Osteocyte (in vitro differentiated cells): Measurements from ENCODE around the gene PIK3CD. TPM values are rescaled to one million over a fixed set of nuclear protein-coding genes. Genes with fewer than 3 reads are reported as not detected.

Experiments used
- DNase-seq: peaks from one replicate; pipeline ENCODE4 v3.0.0; 2021; ENCODE audit warnings: mixed read lengths; ENCODE audit not compliant: unreplicated experiment; ENCODE audit errors: extremely low spot score
- H3K27ac Mint-ChIP-seq: one replicate; pipeline ENCODE4 v1.8.0; 2021; ENCODE audit warnings: mild to moderate bottlenecking, mixed read lengths; ENCODE audit not compliant: unreplicated experiment
- H3K27me3 Mint-ChIP-seq: one replicate; pipeline ENCODE4 v1.8.0; 2021; ENCODE audit warnings: mixed read lengths; ENCODE audit not compliant: unreplicated experiment
- H3K36me3 Mint-ChIP-seq: one replicate; pipeline ENCODE4 v1.8.0; 2021; ENCODE audit warnings: mixed read lengths; ENCODE audit not compliant: unreplicated experiment
- H3K4me1 Mint-ChIP-seq: one replicate; pipeline ENCODE4 v1.8.0; 2021; ENCODE audit warnings: mixed read lengths; ENCODE audit not compliant: unreplicated experiment
- H3K4me3 Mint-ChIP-seq: one replicate; pipeline ENCODE4 v1.8.0; 2021; ENCODE audit warnings: mild to moderate bottlenecking, moderate library complexity, mixed read lengths; ENCODE audit not compliant: unreplicated experiment
- H3K9me3 Mint-ChIP-seq: one replicate; pipeline ENCODE4 v1.8.0; 2021; ENCODE audit warnings: mixed read lengths; ENCODE audit not compliant: unreplicated experiment
- total RNA-seq: library from RNA; stranded (reverse); gene quantifications from 2 replicates; pipeline ENCODE4 v1.2.1, GENCODE V29; 2021
- TF ChIP-seq, protein P1 (sequence below): fragments of 200-600 bp; sonication (generic); IDR thresholded peaks from 2 replicates; pipeline ENCODE4 v1.5.0; 2021; ENCODE audit warnings: antibody characterized with exemption, mild to moderate bottlenecking, moderate library complexity

PIK3CD gene
- total RNA-seq, 1 donor from 2014 or later, result 14.6 TPM

DNA sequence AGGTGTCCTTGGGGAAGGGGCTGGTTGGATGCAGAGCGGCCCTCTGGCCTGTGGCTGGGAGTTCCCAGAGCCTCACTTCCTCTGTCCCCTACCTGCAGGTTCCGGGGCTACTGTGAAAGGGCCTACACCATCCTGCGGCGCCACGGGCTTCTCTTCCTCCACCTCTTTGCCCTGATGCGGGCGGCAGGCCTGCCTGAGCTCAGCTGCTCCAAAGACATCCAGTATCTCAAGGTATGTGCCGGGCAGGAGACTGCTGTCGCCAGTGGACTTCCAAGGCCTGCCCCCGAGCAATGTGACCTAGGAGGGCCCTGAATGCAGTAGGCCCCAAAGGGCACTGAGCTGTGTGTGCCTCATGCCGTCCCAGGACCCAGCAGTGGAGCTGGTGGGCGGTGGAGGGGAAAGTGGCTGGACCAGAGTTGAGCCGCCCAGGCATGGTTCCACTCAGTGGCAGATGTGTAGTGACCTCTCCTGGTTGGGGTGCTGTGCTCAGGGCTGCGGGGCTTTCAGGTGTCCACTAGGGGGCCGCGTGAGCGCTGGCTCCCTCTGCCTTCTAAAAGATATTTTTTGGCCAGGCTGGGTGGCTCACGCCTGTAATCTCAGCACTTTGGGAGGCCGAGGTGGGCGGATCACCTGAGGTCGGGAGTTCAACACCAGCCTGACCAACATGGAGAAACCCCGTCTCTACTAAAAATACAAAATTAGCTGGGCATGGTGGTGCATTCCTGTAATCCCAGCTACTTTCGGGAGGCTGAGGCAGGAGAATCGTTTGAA, 73.4 kb downstream of the PIK3CD start:
- no peaks in the 10 kb centered on the region for H3K9me3 Mint-ChIP-seq
- no peak overlapping the region for H3K27ac Mint-ChIP-seq
- TF ChIP-seq, protein P1, sequence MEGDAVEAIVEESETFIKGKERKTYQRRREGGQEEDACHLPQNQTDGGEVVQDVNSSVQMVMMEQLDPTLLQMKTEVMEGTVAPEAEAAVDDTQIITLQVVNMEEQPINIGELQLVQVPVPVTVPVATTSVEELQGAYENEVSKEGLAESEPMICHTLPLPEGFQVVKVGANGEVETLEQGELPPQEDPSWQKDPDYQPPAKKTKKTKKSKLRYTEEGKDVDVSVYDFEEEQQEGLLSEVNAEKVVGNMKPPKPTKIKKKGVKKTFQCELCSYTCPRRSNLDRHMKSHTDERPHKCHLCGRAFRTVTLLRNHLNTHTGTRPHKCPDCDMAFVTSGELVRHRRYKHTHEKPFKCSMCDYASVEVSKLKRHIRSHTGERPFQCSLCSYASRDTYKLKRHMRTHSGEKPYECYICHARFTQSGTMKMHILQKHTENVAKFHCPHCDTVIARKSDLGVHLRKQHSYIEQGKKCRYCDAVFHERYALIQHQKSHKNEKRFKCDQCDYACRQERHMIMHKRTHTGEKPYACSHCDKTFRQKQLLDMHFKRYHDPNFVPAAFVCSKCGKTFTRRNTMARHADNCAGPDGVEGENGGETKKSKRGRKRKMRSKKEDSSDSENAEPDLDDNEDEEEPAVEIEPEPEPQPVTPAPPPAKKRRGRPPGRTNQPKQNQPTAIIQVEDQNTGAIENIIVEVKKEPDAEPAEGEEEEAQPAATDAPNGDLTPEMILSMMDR, result peak; percentile 81
- H3K36me3 Mint-ChIP-seq, result peaks cover 30% of the 10 kb centered on the region
- H3K27me3 Mint-ChIP-seq, result no peaks in the 10 kb centered on the region
- no peak overlapping the region for H3K4me3 Mint-ChIP-seq
- no peak for DNase-seq
- no peaks in the 10 kb centered on the region for H3K4me1 Mint-ChIP-seq

DNA sequence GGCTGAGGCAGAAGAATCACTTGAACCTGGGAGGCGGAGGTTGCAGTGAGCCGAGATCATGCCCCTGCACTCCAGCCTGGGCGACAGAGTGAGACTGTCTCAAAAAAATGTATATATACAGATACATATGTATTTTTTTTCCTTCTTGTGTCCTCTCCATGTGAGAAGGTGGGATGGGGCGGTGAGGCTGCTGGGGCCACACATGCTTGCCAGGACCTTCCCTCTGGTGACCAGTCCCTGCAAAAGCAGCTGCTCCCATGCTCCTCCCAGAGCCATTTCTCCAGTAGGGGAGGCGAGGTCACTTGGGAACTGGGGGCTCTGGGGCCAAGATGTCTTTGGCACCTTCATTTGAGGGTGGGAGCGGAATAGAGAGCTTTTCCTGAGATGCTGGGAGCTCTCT, 74.9 kb downstream of the PIK3CD start:
- no peak for DNase-seq
- TF ChIP-seq, protein P1, result no peak
- no peaks in the 10 kb centered on the region for H3K9me3 Mint-ChIP-seq
- no peak overlapping the region for H3K27ac Mint-ChIP-seq
- H3K36me3 Mint-ChIP-seq, result peaks cover 39% of the 10 kb centered on the region
- no peaks in the 10 kb centered on the region for H3K27me3 Mint-ChIP-seq
- H3K4me1 Mint-ChIP-seq, result no peaks in the 10 kb centered on the region
- H3K4me3 Mint-ChIP-seq, result no peak overlapping the region

DNA sequence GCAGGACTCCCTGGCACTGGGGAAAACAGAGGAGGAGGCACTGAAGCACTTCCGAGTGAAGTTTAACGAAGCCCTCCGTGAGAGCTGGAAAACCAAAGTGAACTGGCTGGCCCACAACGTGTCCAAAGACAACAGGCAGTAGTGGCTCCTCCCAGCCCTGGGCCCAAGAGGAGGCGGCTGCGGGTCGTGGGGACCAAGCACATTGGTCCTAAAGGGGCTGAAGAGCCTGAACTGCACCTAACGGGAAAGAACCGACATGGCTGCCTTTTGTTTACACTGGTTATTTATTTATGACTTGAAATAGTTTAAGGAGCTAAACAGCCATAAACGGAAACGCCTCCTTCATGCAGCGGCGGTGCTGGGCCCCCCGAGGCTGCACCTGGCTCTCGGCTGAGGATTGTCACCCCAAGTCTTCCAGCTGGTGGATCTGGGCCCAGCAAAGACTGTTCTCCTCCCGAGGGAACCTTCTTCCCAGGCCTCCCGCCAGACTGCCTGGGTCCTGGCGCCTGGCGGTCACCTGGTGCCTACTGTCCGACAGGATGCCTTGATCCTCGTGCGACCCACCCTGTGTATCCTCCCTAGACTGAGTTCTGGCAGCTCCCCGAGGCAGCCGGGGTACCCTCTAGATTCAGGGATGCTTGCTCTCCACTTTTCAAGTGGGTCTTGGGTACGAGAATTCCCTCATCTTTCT, 75.5 kb downstream of the PIK3CD start:
- TF ChIP-seq, protein P1, result no peak
- no peaks in the 10 kb centered on the region for H3K27me3 Mint-ChIP-seq
- H3K4me1 Mint-ChIP-seq, result no peaks in the 10 kb centered on the region
- H3K27ac Mint-ChIP-seq, result no peak overlapping the region
- H3K4me3 Mint-ChIP-seq, result no peak overlapping the region
- H3K9me3 Mint-ChIP-seq, result no peaks in the 10 kb centered on the region
- DNase-seq, result no peak
- H3K36me3 Mint-ChIP-seq, result peaks cover 45% of the 10 kb centered on the region

DNA sequence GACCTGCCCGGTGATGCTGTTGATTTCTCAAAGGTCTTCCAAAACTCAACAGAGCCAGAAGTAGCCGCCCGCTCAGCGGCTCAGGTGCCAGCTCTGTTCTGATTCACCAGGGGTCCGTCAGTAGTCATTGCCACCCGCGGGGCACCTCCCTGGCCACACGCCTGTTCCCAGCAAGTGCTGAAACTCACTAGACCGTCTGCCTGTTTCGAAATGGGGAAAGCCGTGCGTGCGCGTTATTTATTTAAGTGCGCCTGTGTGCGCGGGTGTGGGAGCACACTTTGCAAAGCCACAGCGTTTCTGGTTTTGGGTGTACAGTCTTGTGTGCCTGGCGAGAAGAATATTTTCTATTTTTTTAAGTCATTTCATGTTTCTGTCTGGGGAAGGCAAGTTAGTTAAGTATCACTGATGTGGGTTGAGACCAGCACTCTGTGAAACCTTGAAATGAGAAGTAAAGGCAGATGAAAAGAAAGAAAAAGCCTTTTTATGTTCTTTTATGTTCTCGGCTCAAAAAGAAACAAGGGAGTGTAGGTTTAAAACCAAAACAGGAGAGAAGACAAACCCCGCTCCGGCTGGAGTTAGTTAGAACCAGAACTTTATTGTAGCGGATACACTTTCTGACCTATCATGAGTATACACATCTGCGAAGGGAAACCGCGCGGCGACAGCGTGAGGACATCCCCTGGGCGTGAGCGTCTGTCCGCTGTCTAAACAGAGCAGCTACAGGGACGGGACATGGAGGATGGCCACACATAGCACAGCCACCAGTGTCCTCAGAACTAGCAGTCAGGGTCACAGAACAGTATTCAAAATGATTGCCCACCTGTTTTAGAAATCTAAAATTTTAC, 77.1 kb downstream of the PIK3CD start:
- no peak overlapping the region for H3K27ac Mint-ChIP-seq
- H3K27me3 Mint-ChIP-seq, result no peaks in the 10 kb centered on the region
- H3K36me3 Mint-ChIP-seq, result peaks cover 49% of the 10 kb centered on the region
- no peak for DNase-seq
- TF ChIP-seq, protein P1, result no peak
- H3K9me3 Mint-ChIP-seq, result no peaks in the 10 kb centered on the region
- no peaks in the 10 kb centered on the region for H3K4me1 Mint-ChIP-seq
- H3K4me3 Mint-ChIP-seq, result no peak overlapping the region
